ENCODE data around the gene CNNM2.
"Not testable (repeated sequence)": the region's sequence is repeated elsewhere in the genome, so short reads cannot be mapped to it uniquely, and the experiment has no call there.

CNNM2 gene

GRCh38 chr10:103038570-103038969, 120.5 kb downstream of the CNNM2 start:
- no peak for DNase-seq (ENCODE audit: low read depth in 2 of 2, low spot score in 1 of 2)

GRCh38 chr10:103040418-103040817, 122.3 kb downstream of the CNNM2 start:
- no peak for DNase-seq (ENCODE audit: low read depth in 2 of 2, low spot score in 1 of 2)

GRCh38 chr10:103041391-103041790, 123.3 kb downstream of the CNNM2 start:
- no peak for DNase-seq (ENCODE audit: low read depth in 2 of 2, low spot score in 1 of 2)

GRCh38 chr10:103042129-103042528, 124.0 kb downstream of the CNNM2 start:
- DNase-seq (ENCODE audit: low read depth in 2 of 2, low spot score in 1 of 2), result no peak

GRCh38 chr10:103042908-103043307, 124.8 kb downstream of the CNNM2 start:
- no peak for DNase-seq (ENCODE audit: low read depth in 2 of 2, low spot score in 1 of 2)

GRCh38 chr10:103044942-103045489, 126.9 kb downstream of the CNNM2 start:
- DNase-seq (ENCODE audit: low read depth in 2 of 2, low spot score in 1 of 2), result no peak

GRCh38 chr10:103045961-103046360, 127.9 kb downstream of the CNNM2 start:
- DNase-seq (ENCODE audit: low read depth in 2 of 2, low spot score in 1 of 2), result no peak

GRCh38 chr10:103047381-103047780, 129.3 kb downstream of the CNNM2 start:
- no peak for DNase-seq (ENCODE audit: low read depth in 2 of 2, low spot score in 1 of 2)

- no peak for DNase-seq (ENCODE audit: low read depth in 2 of 2, low spot score in 1 of 2)
Measured at GRCh38 chr10:103049237-103049636, 131.1 kb downstream of the CNNM2 start.

GRCh38 chr10:103053659-103054581, 135.8 kb downstream of the CNNM2 start:
- peak; percentile 15 to 21 for DNase-seq (ENCODE audit: low read depth in 2 of 2, low spot score in 1 of 2)

- DNase-seq (ENCODE audit: low read depth in 2 of 2, low spot score in 1 of 2), result no peak
Measured at GRCh38 chr10:103054621-103055020, 136.5 kb downstream of the CNNM2 start.

- no peak for DNase-seq (ENCODE audit: low read depth in 2 of 2, low spot score in 1 of 2)
Measured at GRCh38 chr10:103055105-103055504, 137.0 kb downstream of the CNNM2 start.

GRCh38 chr10:103058034-103058433, 139.9 kb downstream of the CNNM2 start:
- DNase-seq (ENCODE audit: low read depth in 2 of 2, low spot score in 1 of 2), result no peak

- no peak for DNase-seq (ENCODE audit: low read depth in 2 of 2, low spot score in 1 of 2)
Measured at GRCh38 chr10:103060575-103060974, 142.5 kb downstream of the CNNM2 start.

- DNase-seq (ENCODE audit: low read depth in 2 of 2, low spot score in 1 of 2), result no peak
Measured at GRCh38 chr10:103062854-103063590, 144.9 kb downstream of the CNNM2 start.

- no peak for DNase-seq (ENCODE audit: low read depth in 2 of 2, low spot score in 1 of 2)
Measured at GRCh38 chr10:103064956-103065355, 146.9 kb downstream of the CNNM2 start.

- DNase-seq (ENCODE audit: low read depth in 2 of 2, low spot score in 1 of 2), result no peak
Measured at GRCh38 chr10:103066141-103067098, 148.3 kb downstream of the CNNM2 start.

- not testable (repeated sequence) for DNase-seq (ENCODE audit: low read depth in 2 of 2, low spot score in 1 of 2)
Measured at GRCh38 chr10:103067099-103067477, 149.0 kb downstream of the CNNM2 start.

- DNase-seq (ENCODE audit: low read depth in 2 of 2, low spot score in 1 of 2), result no peak
Measured at GRCh38 chr10:103067484-103067883, 149.4 kb downstream of the CNNM2 start.

- DNase-seq (ENCODE audit: low read depth in 2 of 2, low spot score in 1 of 2), result no peak
Measured at GRCh38 chr10:103067956-103068355, 149.9 kb downstream of the CNNM2 start.

Data from stimulated activated CD8-positive, alpha-beta memory T cell treated with anti-CD3 and anti-CD28 coated beads, Interleukin-4, amount 100 ng/mL, for 1 hour (primary cell).